Measurements from ENCODE around the gene POF1B. TPM values are rescaled to one million over a fixed set of nuclear protein-coding genes. Genes with fewer than 3 reads are reported as not detected.
"Not testable (repeated sequence)": the region's sequence is repeated elsewhere in the genome, so short reads cannot be mapped to it uniquely, and the experiment has no call there.

POF1B gene
- polyA plus RNA-seq, 1 experiment = not detected

GRCh38 chrX:85303544-85303943 lies 75.9 kb downstream of the POF1B start:
- Histone ChIP-seq H3K9me3 (ENCODE audit: control insufficient read depth, insufficient read depth, low read length) (no peaks in the 10 kb centered on the region), H3K27me3 (ENCODE audit: control insufficient read depth, insufficient read depth, low read length) (no peaks in the 10 kb centered on the region), H3K27ac (ENCODE audit: low read depth, low read length) (no peak overlapping the region), H3K4me3 (ENCODE audit: low read depth, low read length) (no peak overlapping the region)
- no peak for DNase-seq (ENCODE audit: low read depth, low spot score)
- ChIA-PET POLR2A (no interaction called here), CTCF (no interaction called here)
- TF ChIP-seq CTCF (IDR thresholded peaks at IDR 0.05; ENCODE audit: low read depth, low read length) = no peak

- no peak overlapping the region for H3K27ac ChIP-seq (ENCODE audit: low read depth, low read length)
- no peaks in the 10 kb centered on the region for H3K9me3 ChIP-seq (ENCODE audit: control insufficient read depth, insufficient read depth, low read length)
- no peak overlapping the region for H3K4me3 ChIP-seq (ENCODE audit: low read depth, low read length)
- POLR2A ChIA-PET = no interaction called here
- TF ChIP-seq CTCF (IDR thresholded peaks at IDR 0.05; ENCODE audit: low read depth, low read length) = no peak
- CTCF ChIA-PET = no interaction called here
- no peak for DNase-seq (ENCODE audit: low read depth, low spot score)
- no peaks in the 10 kb centered on the region for H3K27me3 ChIP-seq (ENCODE audit: control insufficient read depth, insufficient read depth, low read length)
Observed at GRCh38 chrX:85288992-85289723, 90.3 kb downstream of the POF1B start.

GRCh38 chrX:85285286-85285685 lies 94.2 kb downstream of the POF1B start:
- H3K4me3 ChIP-seq (ENCODE audit: low read depth, low read length); H3K27ac ChIP-seq (ENCODE audit: low read depth, low read length); POLR2A ChIA-PET; H3K9me3 ChIP-seq (ENCODE audit: control insufficient read depth, insufficient read depth, low read length); DNase-seq (ENCODE audit: low read depth, low spot score); CTCF ChIA-PET; H3K27me3 ChIP-seq (ENCODE audit: control insufficient read depth, insufficient read depth, low read length): not testable (repeated sequence)

GRCh38 chrX:85244450-85245211 lies 134.8 kb downstream of the POF1B start:
- TF ChIP-seq CTCF (IDR thresholded peaks at IDR 0.05; ENCODE audit: low read depth, low read length) = no peak
- H3K27ac ChIP-seq (ENCODE audit: low read depth, low read length) = no peak overlapping the region
- DNase-seq (ENCODE audit: low read depth, low spot score) = no peak
- peak overlapping the region; percentile 76 for H3K4me3 ChIP-seq (ENCODE audit: low read depth, low read length)
- H3K27me3 ChIP-seq (ENCODE audit: control insufficient read depth, insufficient read depth, low read length) = no peaks in the 10 kb centered on the region
- ChIA-PET CTCF (no interaction called here), POLR2A (no interaction called here)
- no peaks in the 10 kb centered on the region; the same call in 1 of the 2 replicates for H3K9me3 ChIP-seq (ENCODE audit: control insufficient read depth, insufficient read depth, low read length)

- no peaks in the 10 kb centered on the region for H3K27me3 ChIP-seq (ENCODE audit: control insufficient read depth, insufficient read depth, low read length)
- no peak for DNase-seq (ENCODE audit: low read depth, low spot score)
- no peak within 1 kb of the TSS for H3K27ac ChIP-seq (ENCODE audit: low read depth, low read length)
- ChIA-PET CTCF (no interaction called here), POLR2A (no interaction called here)
- H3K4me3 ChIP-seq (ENCODE audit: low read depth, low read length) = peak within 1 kb of the TSS; percentile 76
- H3K9me3 ChIP-seq (ENCODE audit: control insufficient read depth, insufficient read depth, low read length) = no peaks in the 10 kb centered on the region; the same call in 1 of the 2 replicates
- TF ChIP-seq CTCF (IDR thresholded peaks at IDR 0.05; ENCODE audit: low read depth, low read length) = no peak
Observed at GRCh38 chrX:85243761-85244449, 135.6 kb downstream of the POF1B start, which contains the start of the genes SATL1 and ZNF711. SATL1 (minus strand) TSS chrX:85243779; CDS start chrX:85108968, 134,811 bp downstream. ZNF711 (plus strand) TSS chrX:85243991; CDS start chrX:85247573, 3,582 bp downstream.

Data from AG04450 (cell line).